Lower leg skin (tissue), 4 donors: ENCODE measurements around the gene TTC16. TPM values are rescaled to one million over a fixed set of nuclear protein-coding genes. Genes with fewer than 3 reads are reported as not detected.

Source experiments
- DNase-seq, 2 donors: peaks; one replicate each; pipeline ENCODE4 v3.0.0-alpha.2; 2019; ENCODE audit warnings: low spot score in 2 of 2
- H3K4me3 ChIP-seq: fragments of 200-600 bp; sonication (generic); 2 replicates; pipeline ENCODE4 v1.5.1; 2017; ENCODE audit warnings: mild to moderate bottlenecking, low read depth; ENCODE audit not compliant: poor library complexity, severe bottlenecking
- POLR2A ChIP-seq, 2 donors: fragments of 450-650 bp; IDR thresholded peaks; one replicate each; pipeline ENCODE4 v1.6.1; 2016 to 2017; ENCODE audit warnings: antibody characterized with exemption in 2 of 2, mild to moderate bottlenecking in 1 of 2, moderate library complexity in 1 of 2
- WGBS, 2 donors: methylation state at CpG; one replicate each; pipeline ENCODE4 v1.1.5; 2018; 5-methylcytosine and 5-hydroxymethylcytosine counted together
- intact Hi-C: fragments of 100-400 bp; cut with DNase I; formaldehyde crosslinking; loops from one replicate; pipeline ENCODE4 v1.15.0; 2023; ENCODE audit warnings: low total_unique reads
- total RNA-seq, 4 donors: library from RNA; depleted of rRNA; stranded (reverse); fragments of >200 nt; gene quantifications; one replicate each; pipeline ENCODE4 v1.1.0, GENCODE V29; 2016
- TF ChIP-seq, protein P1 (sequence below), 3 donors: fragments of 450-650 bp; IDR thresholded peaks; one replicate each; pipeline ENCODE4 v1.5.1; 2016; ENCODE audit warnings: antibody characterized with exemption in 3 of 3, mild to moderate bottlenecking in 3 of 3, moderate library complexity in 2 of 3

TTC16 gene
- total RNA-seq, 4 donors from 2014 or later = 0.25 TPM; not detected in 3

DNA sequence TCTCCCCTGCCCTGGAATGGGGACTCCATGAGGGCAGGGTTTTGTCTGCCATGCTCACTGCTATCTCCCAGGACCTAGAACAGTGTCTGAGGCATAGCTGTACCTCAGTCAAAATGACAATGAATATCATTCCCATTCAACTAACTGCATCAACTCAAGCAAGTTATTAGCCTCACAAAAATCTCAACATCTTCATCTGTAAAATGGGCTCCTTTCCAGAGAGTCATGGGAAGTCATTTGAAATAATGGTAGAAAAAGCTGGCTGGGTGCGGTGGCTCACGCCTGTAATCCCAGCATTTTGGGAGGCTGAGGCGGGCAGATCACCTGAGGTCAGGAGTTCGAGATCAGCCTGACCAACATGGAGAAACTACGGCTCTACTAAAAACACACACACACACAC is 53.2 kb downstream of the TTC16 start:
- H3K4me3 ChIP-seq = no peak overlapping the region
- DNase-seq = no peak
- intact Hi-C loops = no loop called here
- TF ChIP-seq, protein P1, sequence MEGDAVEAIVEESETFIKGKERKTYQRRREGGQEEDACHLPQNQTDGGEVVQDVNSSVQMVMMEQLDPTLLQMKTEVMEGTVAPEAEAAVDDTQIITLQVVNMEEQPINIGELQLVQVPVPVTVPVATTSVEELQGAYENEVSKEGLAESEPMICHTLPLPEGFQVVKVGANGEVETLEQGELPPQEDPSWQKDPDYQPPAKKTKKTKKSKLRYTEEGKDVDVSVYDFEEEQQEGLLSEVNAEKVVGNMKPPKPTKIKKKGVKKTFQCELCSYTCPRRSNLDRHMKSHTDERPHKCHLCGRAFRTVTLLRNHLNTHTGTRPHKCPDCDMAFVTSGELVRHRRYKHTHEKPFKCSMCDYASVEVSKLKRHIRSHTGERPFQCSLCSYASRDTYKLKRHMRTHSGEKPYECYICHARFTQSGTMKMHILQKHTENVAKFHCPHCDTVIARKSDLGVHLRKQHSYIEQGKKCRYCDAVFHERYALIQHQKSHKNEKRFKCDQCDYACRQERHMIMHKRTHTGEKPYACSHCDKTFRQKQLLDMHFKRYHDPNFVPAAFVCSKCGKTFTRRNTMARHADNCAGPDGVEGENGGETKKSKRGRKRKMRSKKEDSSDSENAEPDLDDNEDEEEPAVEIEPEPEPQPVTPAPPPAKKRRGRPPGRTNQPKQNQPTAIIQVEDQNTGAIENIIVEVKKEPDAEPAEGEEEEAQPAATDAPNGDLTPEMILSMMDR (IDR thresholded peaks at IDR 0.05) = no peak
- no peak for TF ChIP-seq POLR2A (IDR thresholded peaks at IDR 0.05)
- 88 to 94% methylated on average over 5 of the region's 5 CpGs for WGBS, 2 donors

DNA sequence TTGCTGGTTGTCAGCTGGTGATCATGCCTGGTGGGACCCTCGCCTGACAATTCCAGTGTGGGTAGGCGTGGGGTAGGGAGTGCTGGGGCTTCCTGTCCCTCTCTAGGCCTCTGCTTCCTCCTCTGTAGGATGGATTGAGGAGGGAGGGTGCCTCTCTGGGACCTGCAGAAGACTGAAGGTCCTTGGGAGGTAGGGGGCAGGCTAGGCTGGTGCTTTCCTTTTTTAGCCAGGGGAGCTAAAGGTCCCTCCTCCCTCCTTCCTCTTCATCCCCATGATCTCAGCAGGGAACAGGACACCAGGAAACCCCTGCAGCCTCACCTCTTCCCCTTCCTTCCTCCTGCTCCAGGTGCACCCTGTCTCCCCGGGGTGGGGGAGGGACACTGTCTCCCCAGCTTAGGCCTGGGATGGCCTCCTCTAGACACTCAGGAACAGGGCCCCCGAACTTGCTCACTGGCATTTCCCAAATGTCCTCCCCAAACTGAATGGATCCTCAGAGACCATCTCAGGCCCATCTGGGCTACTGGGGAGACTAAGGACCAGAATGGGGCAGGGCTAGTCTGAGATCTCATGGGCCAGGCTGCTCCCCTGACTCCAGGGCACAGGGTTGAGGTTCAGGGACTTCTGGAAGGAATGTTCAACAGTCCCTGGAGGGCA is 54.2 kb downstream of the TTC16 start:
- intact Hi-C loops = no loop called here
- DNase-seq = no peak
- TF ChIP-seq, protein P1 (IDR thresholded peaks at IDR 0.05) = no peak
- TF ChIP-seq POLR2A (IDR thresholded peaks at IDR 0.05) = no peak
- no peak overlapping the region for H3K4me3 ChIP-seq
- 78 to 81% methylated on average over 4 of the region's 4 CpGs for WGBS, 2 donors

DNA sequence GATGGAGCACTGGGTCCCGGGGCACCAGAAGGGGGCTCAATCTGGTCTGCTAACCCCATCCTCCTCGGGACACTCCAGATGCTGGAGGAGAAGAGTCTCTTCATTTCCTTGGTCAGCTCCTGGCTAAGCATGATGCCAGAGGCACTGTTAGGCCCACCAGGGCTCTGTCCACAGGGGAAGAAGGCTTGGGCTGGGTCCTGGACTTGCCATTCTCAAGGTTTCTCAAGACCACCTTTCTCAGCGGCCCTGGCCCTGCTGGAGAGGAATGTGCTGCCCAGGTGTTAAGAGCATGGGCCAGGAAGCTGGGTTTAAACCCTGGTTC is 54.7 kb downstream of the TTC16 start:
- no peak for DNase-seq
- no peak overlapping the region for H3K4me3 ChIP-seq
- 61 to 66% methylated on average over 3 of the region's 3 CpGs for WGBS, 2 donors
- TF ChIP-seq POLR2A (IDR thresholded peaks at IDR 0.05) = no peak
- TF ChIP-seq, protein P1 (IDR thresholded peaks at IDR 0.05) = no peak
- intact Hi-C loops = no loop called here

DNA sequence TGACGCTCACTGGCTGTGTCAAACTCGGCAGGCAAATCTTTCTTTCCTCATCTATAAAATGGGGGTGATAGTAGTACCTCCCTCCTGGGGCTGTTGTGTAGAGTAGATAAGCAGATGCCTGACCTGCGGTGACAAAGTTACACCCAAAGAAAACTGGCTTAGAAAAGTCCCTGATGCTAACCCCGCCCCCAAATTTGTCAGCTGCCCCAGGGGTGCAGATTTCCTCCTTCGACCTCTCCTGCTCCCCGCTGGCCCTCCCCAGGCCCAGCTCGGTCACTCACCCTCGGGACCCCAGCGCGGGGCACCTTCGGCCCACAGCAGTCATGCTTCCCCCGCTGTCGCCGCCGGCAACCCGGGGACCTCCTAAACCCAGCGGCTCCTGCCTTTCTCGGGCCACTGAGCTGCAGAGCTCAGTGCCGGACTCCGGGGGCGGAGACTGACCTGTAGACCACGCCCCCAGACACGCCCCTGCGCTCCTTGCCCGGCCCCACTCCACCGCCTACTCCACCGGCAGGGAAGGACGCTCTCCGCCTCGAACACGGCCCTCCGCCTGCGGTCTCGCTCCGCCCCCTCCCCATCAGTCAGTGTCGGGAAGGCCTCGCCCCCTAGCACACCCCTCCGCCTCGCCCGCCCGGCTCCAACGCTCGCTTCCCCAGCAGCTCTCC is 55.2 kb downstream of the TTC16 start:
- H3K4me3 ChIP-seq = peak overlapping the region; percentile 32
- no peak for TF ChIP-seq POLR2A (IDR thresholded peaks at IDR 0.05)
- TF ChIP-seq, protein P1 (IDR thresholded peaks at IDR 0.05) = no peak
- intact Hi-C loops = no loop called here
- 2 to 3% methylated on average over 27 to 43 of the region's 43 CpGs for WGBS, 2 donors
- DNase-seq = peak; percentile 97 to 100

DNA sequence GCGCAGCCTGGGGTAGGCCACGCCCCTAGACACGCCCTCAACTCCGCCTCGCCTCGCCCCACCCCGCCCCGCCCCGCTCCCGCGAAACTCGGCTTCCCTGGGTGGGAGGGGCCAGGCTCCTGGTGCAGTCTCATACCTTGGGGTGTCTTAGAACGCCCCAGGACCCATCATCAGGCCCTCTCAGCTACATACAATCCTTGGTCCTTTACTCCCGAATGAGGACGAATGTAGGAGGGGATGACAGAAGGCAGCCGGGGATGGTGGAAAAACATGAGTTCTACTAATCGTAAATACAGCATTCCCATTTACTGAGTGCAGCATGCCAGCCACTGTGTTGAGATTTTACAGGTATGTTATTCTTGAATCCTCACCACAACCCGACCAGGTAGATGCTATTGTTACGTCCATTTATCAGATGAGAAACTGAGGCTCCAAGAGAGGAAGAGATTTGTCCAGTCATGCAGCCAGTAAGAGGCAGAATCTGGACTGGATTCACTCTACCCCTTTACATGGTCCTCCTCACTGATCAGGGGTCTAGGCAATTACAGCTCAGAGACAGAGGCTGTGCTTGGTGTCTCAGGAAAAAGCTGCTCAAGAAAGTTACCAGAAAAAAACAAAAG is 55.8 kb downstream of the TTC16 start:
- no peak for DNase-seq
- intact Hi-C loops = no loop called here
- no peak overlapping the region for H3K4me3 ChIP-seq
- TF ChIP-seq, protein P1 (IDR thresholded peaks at IDR 0.05) = no peak
- no peak for TF ChIP-seq POLR2A (IDR thresholded peaks at IDR 0.05)
- 3 to 5% methylated on average over 11 to 18 of the region's 19 CpGs for WGBS, 2 donors
